IMR-90 (cell line): ENCODE measurements around the gene TPCN1. TPM values are rescaled to one million over a fixed set of nuclear protein-coding genes. Genes with fewer than 3 reads are reported as not detected.

Experiments
- ATAC-seq: fragments of 200-7000 bp; cut with Tn5 transposase; 2 replicates; pipeline ENCODE4 v1.9.1; 2020; ENCODE audit warnings: low read depth, mild to moderate bottlenecking, moderate library complexity
- BruUV-seq: library from RNA; stranded (reverse); fragments of 400-500 nt; replicated peaks from 2 replicates; lab custom pipeline; 2021; lab: Mats Ljungman, UMichigan
- CTCF ChIA-PET: fragments of 300-600 bp; formaldehyde crosslinking; extraction: SDS; loops from one replicate; lab custom pipeline; 2021; ENCODE audit warnings: antibody characterized with exemption; lab: Yijun Ruan, JAX
- POLR2A ChIA-PET: fragments of 300-600 bp; sonication (Branson Sonifier 250); formaldehyde crosslinking; loops from one replicate; lab custom pipeline; 2022; ENCODE audit warnings: antibody characterized with exemption; ENCODE audit not compliant: unreplicated experiment; lab: Charles Lee
- DNase-seq: peaks from one replicate; pipeline ENCODE4 v3.0.0; 2013
- H2AFZ ChIP-seq: replicated peaks from 2 replicates; pipeline ENCODE3; 2013; ENCODE audit warnings: low read length, mild to moderate bottlenecking; ENCODE audit not compliant: poor library complexity
- H2AK5ac ChIP-seq: 2 replicates; pipeline ENCODE4 v1.6.1; 2013; ENCODE audit warnings: low read depth, low read length, inconsistent platforms
- H2AK9ac ChIP-seq: replicated peaks from 2 replicates; pipeline ENCODE3; 2013; ENCODE audit warnings: mild to moderate bottlenecking, low read depth, low read length, moderate library complexity; ENCODE audit not compliant: poor library complexity
- H2BK120ac ChIP-seq: 2 replicates; pipeline ENCODE4 v1.6.1; 2013; ENCODE audit warnings: low read depth, low read length, inconsistent platforms
- H2BK15ac ChIP-seq: 3 replicates; pipeline ENCODE4 v1.6.1; 2013; ENCODE audit warnings: low read depth, low read length, inconsistent platforms
- H2BK20ac ChIP-seq: 2 replicates; pipeline ENCODE4 v1.6.1; 2013; ENCODE audit warnings: low read depth, mild to moderate bottlenecking, inconsistent platforms, low read length, moderate library complexity
- H2BK5ac ChIP-seq: 2 replicates; pipeline ENCODE4 v1.6.1; 2013; ENCODE audit warnings: mild to moderate bottlenecking, low read depth, low read length, inconsistent platforms; ENCODE audit not compliant: poor library complexity, severe bottlenecking
- H3K14ac ChIP-seq: replicated peaks from 2 replicates; pipeline ENCODE4 v1.6.1; 2013; ENCODE audit warnings: low read depth, low read length, inconsistent platforms
- H3K18ac ChIP-seq: 2 replicates; pipeline ENCODE4 v1.6.1; 2013; ENCODE audit warnings: low read depth, low read length, control low read depth
- H3K23ac ChIP-seq: 2 replicates; pipeline ENCODE4 v1.6.1; 2013; ENCODE audit warnings: low read depth, low read length, inconsistent platforms
- H3K27ac ChIP-seq: 2 replicates; pipeline ENCODE4 v1.5.1; 2013; ENCODE audit warnings: mild to moderate bottlenecking, control low read depth, low read length; ENCODE audit not compliant: insufficient read depth
- H3K27me3 ChIP-seq: 2 replicates; pipeline ENCODE4 v1.6.1; 2013; ENCODE audit warnings: low read length; ENCODE audit not compliant: control insufficient read depth, insufficient read depth
- H3K36me3 ChIP-seq: 2 replicates; pipeline ENCODE4 v1.6.1; 2013; ENCODE audit warnings: low read length, mixed read lengths; ENCODE audit not compliant: control insufficient read depth, insufficient read depth
- H3K4ac ChIP-seq: 2 replicates; pipeline ENCODE4 v1.6.1; 2013; ENCODE audit warnings: low read depth, low read length, inconsistent platforms
- H3K4me1 ChIP-seq: 2 replicates; pipeline ENCODE4 v1.6.1; 2013; ENCODE audit warnings: low read length, mixed read lengths; ENCODE audit not compliant: control insufficient read depth, insufficient read depth
- H3K4me2 ChIP-seq: 2 replicates; pipeline ENCODE4 v1.6.1; 2013; ENCODE audit warnings: low read depth, mild to moderate bottlenecking, control low read depth, low read length, moderate library complexity
- H3K4me3 ChIP-seq: 2 replicates; pipeline ENCODE4 v1.5.1; 2013; ENCODE audit warnings: low read depth, mild to moderate bottlenecking, control low read depth, low read length, moderate library complexity; ENCODE audit not compliant: insufficient read depth
- H3K56ac ChIP-seq: 2 replicates; pipeline ENCODE4 v1.6.1; 2013; ENCODE audit warnings: low read length, inconsistent platforms; ENCODE audit not compliant: insufficient read depth; ENCODE audit errors: extremely low read depth
- H3K79me1 ChIP-seq, 2 experiments: 2 replicates each; pipeline ENCODE4 v1.6.1; 2013; ENCODE audit warnings: low read length in 2 of 2, inconsistent platforms in 1 of 2, low read depth in 1 of 2
- H3K9ac ChIP-seq: 2 replicates; pipeline ENCODE4 v1.6.1; 2013; ENCODE audit warnings: low read depth, low read length, control low read depth
- H3K9me1 ChIP-seq: 2 replicates; pipeline ENCODE4 v1.6.1; 2013; ENCODE audit warnings: low read length, inconsistent platforms; ENCODE audit not compliant: insufficient read depth
- H3K9me3 ChIP-seq: 2 replicates; pipeline ENCODE4 v1.6.1; 2013; ENCODE audit warnings: low read length; ENCODE audit not compliant: control insufficient read depth, insufficient read depth
- H4K20me1 ChIP-seq: 2 replicates; pipeline ENCODE4 v1.6.1; 2013; ENCODE audit warnings: low read length, inconsistent platforms; ENCODE audit not compliant: insufficient read depth
- H4K5ac ChIP-seq: 2 replicates; pipeline ENCODE4 v1.6.1; 2013; ENCODE audit warnings: mild to moderate bottlenecking, low read depth, low read length, control low read depth
- H4K8ac ChIP-seq, 2 experiments: 2 replicates each; pipeline ENCODE4 v1.6.1; 2013; ENCODE audit warnings: low read depth in 2 of 2, low read length in 2 of 2, control low read depth in 1 of 2, inconsistent platforms in 1 of 2
- H4K91ac ChIP-seq: 2 replicates; pipeline ENCODE4 v1.6.1; 2013; ENCODE audit warnings: low read depth, low read length, inconsistent platforms; ENCODE audit not compliant: insufficient read depth
- BHLHE40 ChIP-seq: fragments of 150-350 bp; IDR thresholded peaks from 2 replicates; pipeline ENCODE4 v1.6.1; 2016; ENCODE audit warnings: mild to moderate bottlenecking, low read depth, low read length
- CEBPB ChIP-seq: IDR thresholded peaks from 2 replicates; pipeline ENCODE4 v1.6.1; 2012; ENCODE audit warnings: low read depth, low read length, improper control_type of control experiment
- CHD1 ChIP-seq: IDR thresholded peaks from 2 replicates; pipeline ENCODE4 v1.6.1; 2012; ENCODE audit warnings: low read depth, low read length, improper control_type of control experiment
- FOS ChIP-seq: fragments of 150-350 bp; IDR thresholded peaks from 2 replicates; pipeline ENCODE4 v1.6.1; 2016; ENCODE audit warnings: low read depth, low read length
- MAFK ChIP-seq: IDR thresholded peaks from 2 replicates; pipeline ENCODE4 v1.6.1; 2012; ENCODE audit warnings: low read depth, low read length, improper control_type of control experiment
- MAZ ChIP-seq: IDR thresholded peaks from 2 replicates; pipeline ENCODE4 v1.6.1; 2012; ENCODE audit warnings: low read depth, mild to moderate bottlenecking, low read length, improper control_type of control experiment, moderate library complexity, borderline replicate concordance
- MXI1 ChIP-seq: IDR thresholded peaks from 2 replicates; pipeline ENCODE4 v1.6.1; 2012; ENCODE audit warnings: low read depth, mild to moderate bottlenecking, low read length, moderate library complexity, borderline replicate concordance
- NFE2L2 ChIP-seq: fragments of 150-350 bp; IDR thresholded peaks from 2 replicates; pipeline ENCODE4 v1.6.1; 2016; ENCODE audit warnings: low read depth, mild to moderate bottlenecking, low read length
- POLR2A ChIP-seq: IDR thresholded peaks from 2 replicates; pipeline ENCODE4 v1.6.1; 2012; ENCODE audit warnings: mild to moderate bottlenecking, low read depth, low read length
- RAD21 ChIP-seq: IDR thresholded peaks from 2 replicates; pipeline ENCODE4 v1.6.1; 2012; ENCODE audit warnings: low read length, improper control_type of control experiment
- RCOR1 ChIP-seq: IDR thresholded peaks from 2 replicates; pipeline ENCODE4 v1.6.1; 2012; ENCODE audit warnings: mild to moderate bottlenecking, low read length, improper control_type of control experiment; ENCODE audit not compliant: insufficient replicate concordance
- RFX5 ChIP-seq: IDR thresholded peaks from 2 replicates; pipeline ENCODE4 v1.8.0; 2012; ENCODE audit warnings: low read depth, mild to moderate bottlenecking, low read length, moderate library complexity
- SMC3 ChIP-seq: fragments of 150-350 bp; IDR thresholded peaks from 2 replicates; pipeline ENCODE4 v1.6.1; 2016; ENCODE audit warnings: low read depth, mild to moderate bottlenecking, antibody characterized with exemption, low read length, moderate library complexity
- WGBS, 2 experiments: methylation state at CpG; one replicate each; pipeline versions ENCODE4 v1.1.5 to v1.1.7; 2013; ENCODE audit warnings: missing lambda C conversion rate in 2 of 2; ENCODE audit not compliant: insufficient read length in 1 of 2; ENCODE audit errors: extremely low coverage in 2 of 2; 5-methylcytosine and 5-hydroxymethylcytosine counted together
- dilution Hi-C: fragments of 300-500 bp; cut with HindIII; formaldehyde crosslinking; loops from one replicate; pipeline ENCODE4 v1.14.3; 2018; ENCODE audit warnings: low sequenced_read_pairs; ENCODE audit not compliant: unreplicated experiment
- in situ Hi-C: fragments of 300-500 bp; cut with MboI; formaldehyde crosslinking; loops from 3 replicates; pipeline ENCODE4 v1.14.3; 2019; ENCODE audit warnings: low sequenced_read_pairs, inconsistent platforms, mixed read lengths
- intact Hi-C: fragments of 100-400 bp; cut with micrococcal nuclease; formaldehyde crosslinking; loops from 2 replicates; pipeline ENCODE4 v1.10.0; 2022
- polyA plus RNA-seq, 3 experiments: library from polyadenylated mRNA; depleted of rRNA; stranded (reverse); fragments of >200 nt; gene quantifications; 2 replicates each; pipeline ENCODE4 v1.2.3, GENCODE V29; 2012; ENCODE audit warnings: low replicate concordance in 1 of 3
- total RNA-seq: library from RNA; depleted of rRNA; stranded (reverse); fragments of >200 nt; gene quantifications from 2 replicates; pipeline ENCODE4 v1.2.3, GENCODE V29; 2012
- TF ChIP-seq, protein P1 (sequence below): fragments of 150-350 bp; IDR thresholded peaks from 2 replicates; pipeline ENCODE4 v1.6.1; 2016; ENCODE audit warnings: low read depth, mild to moderate bottlenecking, low read length, moderate library complexity, borderline replicate concordance
- TF ChIP-seq, protein P2 (sequence below): fragments of 150-350 bp; IDR thresholded peaks from 2 replicates; pipeline ENCODE4 v1.6.1; 2017; ENCODE audit warnings: mild to moderate bottlenecking, antibody characterized with exemption, low read length, low read depth
- TF ChIP-seq, protein P3 (sequence below): conservative IDR thresholded peaks from 2 replicates; pipeline ENCODE4 v1.5.1; 2012; ENCODE audit warnings: mild to moderate bottlenecking, low read depth, low read length, improper control_type of control experiment

TPCN1 gene
- total and polyA plus RNA-seq, 2 of the 4 experiments (the other 2 are of a cell fraction), result 2.0 to 13.2 TPM

DNA sequence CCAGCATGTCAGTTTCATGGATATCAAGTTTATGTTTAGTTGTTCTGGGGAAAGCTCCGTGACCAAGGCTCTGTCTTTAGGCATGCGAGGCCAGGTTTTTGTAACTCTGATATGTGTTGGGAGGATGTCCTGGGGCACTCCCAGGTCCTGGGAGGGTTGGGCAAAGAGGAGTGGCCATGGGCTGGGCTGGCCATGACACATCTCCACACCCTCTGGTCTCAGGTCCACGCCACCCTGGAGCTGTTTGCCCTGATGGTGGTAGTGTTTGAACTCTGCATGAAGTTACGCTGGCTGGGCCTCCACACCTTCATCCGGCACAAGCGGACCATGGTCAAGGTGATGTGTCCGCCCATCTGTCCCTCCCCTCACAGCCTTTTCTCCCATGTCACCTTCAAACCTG lies 46.4 kb downstream of the TPCN1 start:
- no peak overlapping the region for H3K9ac ChIP-seq
- BruUV-seq, result no TSS peak
- H3K56ac ChIP-seq, result no peak overlapping the region
- no peaks in the 10 kb centered on the region for H3K27me3 ChIP-seq
- no peak overlapping the region for H3K23ac ChIP-seq
- H3K27ac ChIP-seq, result no peak overlapping the region
- no peaks in the 10 kb centered on the region for H4K20me1 ChIP-seq
- no peak overlapping the region for H4K5ac ChIP-seq
- H2AFZ ChIP-seq, result no peak overlapping the region
- POLR2A ChIA-PET, result no interaction called here
- H2BK15ac ChIP-seq, result no peak overlapping the region
- no peaks in the 10 kb centered on the region for H3K9me3 ChIP-seq
- H2BK5ac ChIP-seq, result no peak overlapping the region
- H3K4me1 ChIP-seq, result peaks cover 10% of the 10 kb centered on the region
- no peak for TF ChIP-seq MXI1
- no peak for TF ChIP-seq RCOR1
- TF ChIP-seq FOS, result no peak
- no peak for TF ChIP-seq POLR2A
- TF ChIP-seq, protein P1, sequence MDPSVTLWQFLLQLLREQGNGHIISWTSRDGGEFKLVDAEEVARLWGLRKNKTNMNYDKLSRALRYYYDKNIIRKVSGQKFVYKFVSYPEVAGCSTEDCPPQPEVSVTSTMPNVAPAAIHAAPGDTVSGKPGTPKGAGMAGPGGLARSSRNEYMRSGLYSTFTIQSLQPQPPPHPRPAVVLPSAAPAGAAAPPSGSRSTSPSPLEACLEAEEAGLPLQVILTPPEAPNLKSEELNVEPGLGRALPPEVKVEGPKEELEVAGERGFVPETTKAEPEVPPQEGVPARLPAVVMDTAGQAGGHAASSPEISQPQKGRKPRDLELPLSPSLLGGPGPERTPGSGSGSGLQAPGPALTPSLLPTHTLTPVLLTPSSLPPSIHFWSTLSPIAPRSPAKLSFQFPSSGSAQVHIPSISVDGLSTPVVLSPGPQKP, result no peak
- TF ChIP-seq, protein P2, sequence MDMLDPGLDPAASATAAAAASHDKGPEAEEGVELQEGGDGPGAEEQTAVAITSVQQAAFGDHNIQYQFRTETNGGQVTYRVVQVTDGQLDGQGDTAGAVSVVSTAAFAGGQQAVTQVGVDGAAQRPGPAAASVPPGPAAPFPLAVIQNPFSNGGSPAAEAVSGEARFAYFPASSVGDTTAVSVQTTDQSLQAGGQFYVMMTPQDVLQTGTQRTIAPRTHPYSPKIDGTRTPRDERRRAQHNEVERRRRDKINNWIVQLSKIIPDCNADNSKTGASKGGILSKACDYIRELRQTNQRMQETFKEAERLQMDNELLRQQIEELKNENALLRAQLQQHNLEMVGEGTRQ, result no peak
- no peak for TF ChIP-seq MAFK
- TF ChIP-seq SMC3, result no peak
- no peak for TF ChIP-seq MAZ
- TF ChIP-seq RAD21, result no peak
- TF ChIP-seq CHD1, result no peak
- TF ChIP-seq NFE2L2, result no peak
- TF ChIP-seq, protein P3, sequence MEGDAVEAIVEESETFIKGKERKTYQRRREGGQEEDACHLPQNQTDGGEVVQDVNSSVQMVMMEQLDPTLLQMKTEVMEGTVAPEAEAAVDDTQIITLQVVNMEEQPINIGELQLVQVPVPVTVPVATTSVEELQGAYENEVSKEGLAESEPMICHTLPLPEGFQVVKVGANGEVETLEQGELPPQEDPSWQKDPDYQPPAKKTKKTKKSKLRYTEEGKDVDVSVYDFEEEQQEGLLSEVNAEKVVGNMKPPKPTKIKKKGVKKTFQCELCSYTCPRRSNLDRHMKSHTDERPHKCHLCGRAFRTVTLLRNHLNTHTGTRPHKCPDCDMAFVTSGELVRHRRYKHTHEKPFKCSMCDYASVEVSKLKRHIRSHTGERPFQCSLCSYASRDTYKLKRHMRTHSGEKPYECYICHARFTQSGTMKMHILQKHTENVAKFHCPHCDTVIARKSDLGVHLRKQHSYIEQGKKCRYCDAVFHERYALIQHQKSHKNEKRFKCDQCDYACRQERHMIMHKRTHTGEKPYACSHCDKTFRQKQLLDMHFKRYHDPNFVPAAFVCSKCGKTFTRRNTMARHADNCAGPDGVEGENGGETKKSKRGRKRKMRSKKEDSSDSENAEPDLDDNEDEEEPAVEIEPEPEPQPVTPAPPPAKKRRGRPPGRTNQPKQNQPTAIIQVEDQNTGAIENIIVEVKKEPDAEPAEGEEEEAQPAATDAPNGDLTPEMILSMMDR, result no peak
- TF ChIP-seq CEBPB, result no peak
- no peak for TF ChIP-seq BHLHE40
- TF ChIP-seq RFX5, result no peak
- no peak overlapping the region for H3K4me2 ChIP-seq
- dilution Hi-C loops, result no loop called here
- H3K36me3 ChIP-seq, result peaks cover 9% of the 10 kb centered on the region; the same call in 1 of the 2 replicates
- DNase-seq (no peak), ATAC-seq (no peak)
- no peak overlapping the region for H2AK5ac ChIP-seq
- peaks cover 18% of the 10 kb centered on the region for H3K9me1 ChIP-seq
- no peaks in the 10 kb centered on the region for H3K79me1 ChIP-seq
- H4K91ac ChIP-seq, result no peak overlapping the region
- no peak overlapping the region for H2BK120ac ChIP-seq
- intact Hi-C loops, result no loop called here
- H2BK20ac ChIP-seq, result no peak overlapping the region
- H3K4me3 ChIP-seq, result no peak overlapping the region
- H3K4ac ChIP-seq, result no peak overlapping the region
- in situ Hi-C loops, result no loop called here
- H4K8ac ChIP-seq, result no peak overlapping the region
- WGBS, 2 experiments, result no CpG with 5 or more reads among the region's 7 CpGs
- H3K18ac ChIP-seq, result no peak overlapping the region
- CTCF ChIA-PET, result no interaction called here
- no peak overlapping the region for H3K14ac ChIP-seq
- no peak overlapping the region for H2AK9ac ChIP-seq
